K562 (cell line): ENCODE results near the gene CYYR1. TPM values are rescaled to one million over a fixed set of nuclear protein-coding genes. Genes with fewer than 3 reads are reported as not detected.

Experiments used
- ATAC-seq: fragments of 200-7000 bp; cut with Tn5 transposase; 3 replicates; pipeline ENCODE4 v1.9.1; 2020; ENCODE audit warnings: moderate library complexity
- BruUV-seq: library from RNA; stranded (reverse); fragments of 400-500 nt; replicated peaks from 2 replicates; lab custom pipeline; 2021; lab: Mats Ljungman, UMichigan
- CTCF ChIA-PET: fragments of 300-600 bp; formaldehyde crosslinking; extraction: SDS; loops from one replicate; lab custom pipeline; 2021; ENCODE audit warnings: low intra/inter-chr PET ratio; lab: Yijun Ruan, JAX
- POLR2A ChIA-PET: fragments of 300-600, 350-650 bp; sonication (Branson Sonifier 250); formaldehyde crosslinking; extraction: SDS; loops from one replicate; lab custom pipeline; 2021; ENCODE audit warnings: antibody characterized with exemption, inconsistent platforms; lab: Yijun Ruan, JAX
- DNase-seq, 4 experiments: peaks; one replicate each; pipeline versions ENCODE4 v3.0.0 to v3.0.0-alpha.2; 2011 to 2018; ENCODE audit warnings: low spot score in 3 of 4, mixed read lengths in 3 of 4; ENCODE audit errors: extremely low read depth in 1 of 4
- FAIRE-seq: peaks from 2 replicates; lab custom pipeline; 2011; peaks lifted over from hg19 to GRCh38; lab: Jason Lieb, UNC
- H2AFZ ChIP-seq: 2 replicates; pipeline ENCODE4 v1.6.0; 2011; ENCODE audit warnings: low read depth, low read length, control low read depth, inconsistent platforms
- H3K27ac ChIP-seq: fragments of 200-600 bp; 3 replicates; pipeline ENCODE4 v1.8.0; 2011; ENCODE audit warnings: low read depth, mild to moderate bottlenecking, control low read depth, inconsistent platforms, low read length, moderate library complexity, mixed read lengths; ENCODE audit errors: extremely low read depth
- H3K27me3 ChIP-seq, 2 experiments: fragments of 300-600 bp in 1 of 2; 2 replicates in 1 of 2; 3 replicates in 1 of 2; pipeline versions ENCODE4 v1.6.0 to v1.8.0; 2011; ENCODE audit warnings: inconsistent platforms in 2 of 2, low read length in 2 of 2, mild to moderate bottlenecking in 1 of 2, mixed read lengths in 1 of 2, moderate library complexity in 1 of 2; ENCODE audit not compliant: control insufficient read depth in 2 of 2, insufficient read depth in 2 of 2
- H3K36me3 ChIP-seq: fragments of 300-600 bp; 3 replicates; pipeline ENCODE4 v1.8.0; 2011; ENCODE audit warnings: mild to moderate bottlenecking, low read length, inconsistent platforms; ENCODE audit not compliant: control insufficient read depth, insufficient read depth
- H3K4me1 ChIP-seq, 2 experiments: fragments of 200-600 bp in 1 of 2; replicated peaks in 1 of 2; 2 replicates in 1 of 2; 3 replicates in 1 of 2; pipeline versions ENCODE4 v1.5.1 to v1.8.0; 2011; ENCODE audit warnings: inconsistent platforms in 2 of 2, low read length in 2 of 2, mild to moderate bottlenecking in 1 of 2, mixed read lengths in 1 of 2, moderate library complexity in 1 of 2; ENCODE audit not compliant: control insufficient read depth in 2 of 2, insufficient read depth in 2 of 2
- H3K4me2 ChIP-seq: 2 replicates; pipeline ENCODE4 v1.6.1; 2011; ENCODE audit warnings: low read length, control low read depth, inconsistent platforms, mixed read lengths; ENCODE audit not compliant: insufficient read depth
- H3K4me3 ChIP-seq: fragments of 200-600 bp; sonication (generic), shearing (Covaris generic); 2 replicates; pipeline ENCODE4 v1.5.1; 2016; ENCODE audit warnings: control low read depth, inconsistent platforms
- H3K79me2 ChIP-seq: fragments of 200-600 bp; 3 replicates; pipeline ENCODE4 v1.8.0; 2011; ENCODE audit warnings: low read length, inconsistent platforms; ENCODE audit not compliant: control insufficient read depth, insufficient read depth
- H3K9ac ChIP-seq, 2 experiments: 2 replicates each; pipeline versions ENCODE4 v1.6.0 to v1.6.1; 2011; ENCODE audit warnings: low read depth in 2 of 2, low read length in 2 of 2, control low read depth in 1 of 2, inconsistent platforms in 1 of 2, mild to moderate bottlenecking in 1 of 2, mixed read lengths in 1 of 2; ENCODE audit not compliant: insufficient read depth in 1 of 2
- H3K9me1 ChIP-seq: one replicate; pipeline ENCODE4 v1.6.0; 2011; ENCODE audit warnings: inconsistent platforms, mild to moderate bottlenecking, low read length, moderate library complexity; ENCODE audit not compliant: control insufficient read depth, insufficient read depth
- H3K9me3 ChIP-seq: replicated peaks from 2 replicates; pipeline ENCODE4 v1.5.1; 2011; ENCODE audit warnings: low read depth, low read length, inconsistent platforms; ENCODE audit not compliant: control insufficient read depth, insufficient read depth
- H4K20me1 ChIP-seq: replicated peaks from 2 replicates; pipeline ENCODE4 v1.6.1; 2011; ENCODE audit warnings: low read length, inconsistent platforms, mixed read lengths; ENCODE audit not compliant: control insufficient read depth, insufficient read depth
- CBX2 ChIP-seq: fragments of 200-600 bp; sonication (generic); IDR thresholded peaks from one replicate; pipeline ENCODE4 v1.6.1; 2012; ENCODE audit warnings: mild to moderate bottlenecking, low read length, inconsistent platforms; ENCODE audit not compliant: insufficient read depth, poor library complexity, severe bottlenecking
- CTBP1 ChIP-seq: fragments of 450-650 bp; IDR thresholded peaks from 2 replicates; pipeline ENCODE4 v1.6.1; 2016; ENCODE audit warnings: borderline replicate concordance
- DNMT1 ChIP-seq: fragments of 450-650 bp; IDR thresholded peaks from 2 replicates; pipeline ENCODE4 v1.6.1; 2016; ENCODE audit warnings: antibody characterized with exemption, mild to moderate bottlenecking
- ELF1 ChIP-seq: fragments of 200-800 bp; sonication (Bioruptor generic); IDR thresholded peaks from 2 replicates; pipeline ENCODE4 v1.6.1; 2016; ENCODE audit warnings: missing genetic modification characterization, missing compliant biosample characterization
- ELF2 ChIP-seq: fragments of 250-450 bp; sonication (Bioruptor Pico); IDR thresholded peaks from 2 replicates; pipeline ENCODE4 v1.5.0; 2021; ENCODE audit warnings: mild to moderate bottlenecking
- FUS ChIP-seq: fragments of 200-400 bp; formaldehyde crosslinking; optimal IDR thresholded peaks from 2 replicates; pipeline ENCODE3; 2017; ENCODE audit warnings: low read depth, low read length
- SUPT5H ChIP-seq: fragments of 450-650 bp; IDR thresholded peaks from 2 replicates; pipeline ENCODE4 v1.6.1; 2016
- ZNF785 ChIP-seq: fragments of 250-450 bp; sonication (Bioruptor Pico); IDR thresholded peaks from 2 replicates; pipeline ENCODE4 v1.4.0; 2020; ENCODE audit warnings: mild to moderate bottlenecking
- WGBS: fragments of 100-300 bp; shearing (Covaris generic); methylation state at CpG from one replicate; pipeline ENCODE4 v1.1.6; 2016; ENCODE audit warnings: low coverage, mixed read lengths; ENCODE audit not compliant: insufficient coverage; ENCODE audit errors: missing lambda C conversion rate; 5-methylcytosine and 5-hydroxymethylcytosine counted together
- in situ Hi-C: fragments of 300-500 bp; cut with MboI; formaldehyde crosslinking; loops from 4 replicates; pipeline ENCODE4 v1.15.0; 2018; ENCODE audit warnings: inconsistent platforms, mixed read lengths
- intact Hi-C: fragments of 100-400 bp; cut with micrococcal nuclease; formaldehyde crosslinking; loops from 2 replicates; pipeline ENCODE4 v1.14.2; 2022
- polyA plus RNA-seq, 8 experiments: library from polyadenylated mRNA; depleted of rRNA in 4 of 8; stranded (reverse) in 5 of 8; unstranded in 3 of 8; fragments of >200 nt; fragmentation: Nextera tagmentation in 2 of 8; fragmentation: Illumina TruSeq in 1 of 8; extraction: Ambion mirVana in 2 of 8; extraction: Trizol in 1 of 8; gene quantifications; 2 replicates each; pipeline versions ENCODE4 v1.2.1 to v1.2.3, GENCODE V29; 2011 to 2014; ENCODE audit warnings: inconsistent platforms in 1 of 8, missing spikeins in 1 of 8
- total RNA-seq, 7 experiments: library from RNA; depleted of rRNA in 6 of 7; stranded (reverse); fragments of >200 nt in 6 of 7; fragmentation: Illumina TruSeq in 2 of 7; extraction: Trizol in 2 of 7; gene quantifications; 2 replicates each; pipeline versions ENCODE4 v1.2.1 to v1.2.3, GENCODE V29; 2011 to 2021; ENCODE audit warnings: low replicate concordance in 1 of 7

Gene CYYR1
- total and polyA plus RNA-seq, 9 of the 15 experiments (the other 6 are each of a cell fraction or from before 2014, with no cell fraction given): not detected

DNA sequence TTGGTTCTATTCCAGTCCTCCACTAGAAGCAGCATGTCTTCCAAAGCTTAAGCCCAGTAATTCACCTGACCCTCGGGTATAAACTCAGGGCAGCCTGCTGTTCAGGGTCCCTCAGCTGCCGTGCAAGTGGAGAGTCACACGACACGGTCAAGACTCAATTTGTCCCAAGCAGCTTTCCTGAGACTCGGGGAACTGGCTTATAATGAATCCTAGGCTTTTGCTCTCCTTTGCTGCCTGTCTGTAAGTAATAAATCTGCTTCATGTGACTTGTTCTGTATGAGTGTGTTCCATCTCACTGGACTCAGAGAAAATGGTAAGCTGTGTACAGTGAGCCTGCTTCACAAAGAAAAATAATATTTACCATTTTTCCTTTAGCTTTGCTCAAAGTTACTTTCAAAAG is 119.8 kb downstream of the CYYR1 start:
- under 1% methylated on average over 5 of the region's 5 CpGs for WGBS
- TF ChIP-seq CTBP1 (no peak), FUS (no peak), SUPT5H (no peak), ELF1 (tag) (no peak), DNMT1 (no peak), ELF2 (CRISPR knock-in tag) (no peak), ZNF785 (CRISPR knock-in tag) (no peak), CBX2 (no peak)
- Histone ChIP-seq H3K4me2 (no peak overlapping the region), H3K4me3 (no peak overlapping the region), H3K27me3 (no peaks in the 10 kb centered on the region), H3K36me3 (no peaks in the 10 kb centered on the region), H4K20me1 (no peaks in the 10 kb centered on the region), H3K27ac (no peak overlapping the region), H3K79me2 (no peaks in the 10 kb centered on the region), H3K4me1 (no peaks in the 10 kb centered on the region), H3K9ac (no peak overlapping the region), H2AFZ (no peak overlapping the region), H3K9me3 (peaks cover 1% of the 10 kb centered on the region), H3K9me1 (no peaks in the 10 kb centered on the region)
- intact Hi-C loops (no loop called here), in situ Hi-C loops (no loop called here)
- ATAC-seq (no peak), FAIRE-seq (no peak), DNase-seq (no peak)
- POLR2A ChIA-PET: no interaction called here
- CTCF ChIA-PET: no interaction called here
- no TSS peak for BruUV-seq
